Measurements from ENCODE around the gene ADAMTS14. TPM values are rescaled to one million over a fixed set of nuclear protein-coding genes. Genes with fewer than 3 reads are reported as not detected.

The ADAMTS14 gene
- total RNA-seq, 1 experiment from 2014 or later = 0.91 TPM

GRCh38 chr10:70779511-70780369 lies 107.4 kb downstream of the ADAMTS14 start:
- no peaks in the 10 kb centered on the region for H3K79me2 ChIP-seq (ENCODE audit: low read length)
- peaks cover 12% of the 10 kb centered on the region for H3K4me1 ChIP-seq (ENCODE audit: insufficient read depth, low read length)
- ATAC-seq (no peak), DNase-seq (no peak)
- H3K36me3 ChIP-seq (ENCODE audit: low read depth, low read length) = no peaks in the 10 kb centered on the region
- no peaks in the 10 kb centered on the region for H4K20me1 ChIP-seq (ENCODE audit: low read length)
- H3K4me3 ChIP-seq (ENCODE audit: low read length) = no peak overlapping the region
- ChIA-PET POLR2A (ENCODE audit: unreplicated experiment) (no interaction called here), CTCF (no interaction called here)
- H3K4me2 ChIP-seq (ENCODE audit: low read length) = no peak overlapping the region
- BruUV-seq (replicated peaks) = no TSS peak
- intact Hi-C loops (cut with micrococcal nuclease) = no loop called here
- H3K9ac ChIP-seq (ENCODE audit: low read length) = no peak overlapping the region
- H3K27ac ChIP-seq (ENCODE audit: low read length) = no peak overlapping the region
- H3K9me3 ChIP-seq (ENCODE audit: low read length) = no peaks in the 10 kb centered on the region
- H3F3A ChIP-seq (ENCODE audit: low read length, unreplicated experiment) = no peaks in the 10 kb centered on the region
- no peak for TF ChIP-seq EZH2phosphoT487 (IDR thresholded peaks at IDR 0.05; ENCODE audit: borderline replicate concordance, low read length)
- no peak for TF ChIP-seq EZH2 (IDR thresholded peaks at IDR 0.05; ENCODE audit: low read length, unreplicated experiment)
- TF ChIP-seq CTCF (conservative IDR thresholded peaks at IDR 0.05; ENCODE audit: low read depth, low read length) = no peak
- 0 out of 2 replicates have a peak, but pooled peaks cover 3% of the 10 kb centered on the region for H3K27me3 ChIP-seq (ENCODE audit: low read length)
- no peaks in the 10 kb centered on the region for H3K9me2 ChIP-seq (replicated peaks; ENCODE audit: low read length)
- no peak overlapping the region for H2AFZ ChIP-seq (ENCODE audit: low read length)

- POLR2A ChIA-PET (ENCODE audit: unreplicated experiment) = no interaction called here
- no peak overlapping the region for H3K4me3 ChIP-seq (ENCODE audit: low read length)
- peaks cover 12% of the 10 kb centered on the region for H3K4me1 ChIP-seq (ENCODE audit: insufficient read depth, low read length)
- CTCF ChIA-PET = no interaction called here
- intact Hi-C loops (cut with micrococcal nuclease) = no loop called here
- no peak overlapping the region for H2AFZ ChIP-seq (ENCODE audit: low read length)
- H3K9me3 ChIP-seq (ENCODE audit: low read length) = no peaks in the 10 kb centered on the region
- H3F3A ChIP-seq (ENCODE audit: low read length, unreplicated experiment) = no peaks in the 10 kb centered on the region
- H3K9ac ChIP-seq (ENCODE audit: low read length) = no peak overlapping the region
- TF ChIP-seq CTCF (conservative IDR thresholded peaks at IDR 0.05; ENCODE audit: low read depth, low read length) (no peak), EZH2 (IDR thresholded peaks at IDR 0.05; ENCODE audit: low read length, unreplicated experiment) (no peak), EZH2phosphoT487 (IDR thresholded peaks at IDR 0.05; ENCODE audit: borderline replicate concordance, low read length) (no peak)
- ATAC-seq (no peak), DNase-seq (no peak)
- no peaks in the 10 kb centered on the region for H4K20me1 ChIP-seq (ENCODE audit: low read length)
- no peak overlapping the region for H3K27ac ChIP-seq (ENCODE audit: low read length)
- H3K79me2 ChIP-seq (ENCODE audit: low read length) = no peaks in the 10 kb centered on the region
- no TSS peak for BruUV-seq (replicated peaks)
- H3K36me3 ChIP-seq (ENCODE audit: low read depth, low read length) = no peaks in the 10 kb centered on the region
- 0 out of 2 replicates have a peak, but pooled peaks cover 3% of the 10 kb centered on the region for H3K27me3 ChIP-seq (ENCODE audit: low read length)
- no peak overlapping the region for H3K4me2 ChIP-seq (ENCODE audit: low read length)
- no peaks in the 10 kb centered on the region for H3K9me2 ChIP-seq (replicated peaks; ENCODE audit: low read length)
Observed at GRCh38 chr10:70780370-70780760, 108.1 kb downstream of the ADAMTS14 start.

GRCh38 chr10:70780772-70781171 lies 108.5 kb downstream of the ADAMTS14 start:
- Histone ChIP-seq H3K79me2 (ENCODE audit: low read length) (no peaks in the 10 kb centered on the region), H3K36me3 (ENCODE audit: low read depth, low read length) (no peaks in the 10 kb centered on the region), H3F3A (ENCODE audit: low read length, unreplicated experiment) (no peaks in the 10 kb centered on the region), H3K9ac (ENCODE audit: low read length) (no peak overlapping the region), H3K4me3 (ENCODE audit: low read length) (no peak overlapping the region), H3K9me2 (replicated peaks; ENCODE audit: low read length) (no peaks in the 10 kb centered on the region), H4K20me1 (ENCODE audit: low read length) (no peaks in the 10 kb centered on the region), H3K27ac (ENCODE audit: low read length) (no peak overlapping the region), H3K9me3 (ENCODE audit: low read length) (no peaks in the 10 kb centered on the region), H3K4me2 (ENCODE audit: low read length) (no peak overlapping the region), H3K27me3 (ENCODE audit: low read length) (0 out of 2 replicates have a peak, but pooled peaks cover 3% of the 10 kb centered on the region), H2AFZ (ENCODE audit: low read length) (no peak overlapping the region), H3K4me1 (ENCODE audit: insufficient read depth, low read length) (peaks cover 12% of the 10 kb centered on the region)
- DNase-seq (no peak), ATAC-seq (no peak)
- POLR2A ChIA-PET (ENCODE audit: unreplicated experiment) = no interaction called here
- CTCF ChIA-PET = no interaction called here
- intact Hi-C loops (cut with micrococcal nuclease) = no loop called here
- BruUV-seq (replicated peaks) = no TSS peak
- TF ChIP-seq CTCF (conservative IDR thresholded peaks at IDR 0.05; ENCODE audit: low read depth, low read length) (no peak), EZH2 (IDR thresholded peaks at IDR 0.05; ENCODE audit: low read length, unreplicated experiment) (no peak), EZH2phosphoT487 (IDR thresholded peaks at IDR 0.05; ENCODE audit: borderline replicate concordance, low read length) (no peak)

Measured in PC-3 (cell line).